Thyroid gland (tissue), 4 donors: ENCODE results near the gene SNCAIP.

Source experiments
- POLR2A ChIP-seq, 2 donors: fragments of 450-650 bp; IDR thresholded peaks; one replicate each; pipeline ENCODE4 v1.6.1; 2017; ENCODE audit warnings: antibody characterized with exemption in 2 of 2, mild to moderate bottlenecking in 2 of 2, moderate library complexity in 1 of 2
- TF ChIP-seq, protein P1 (sequence below), 6 experiments: fragments of 200-600 bp in 3 of 6; fragments of 450-650 bp in 3 of 6; sonication (generic) in 3 of 6; IDR thresholded peaks; one replicate each; pipeline ENCODE4 v1.5.1; 2016 to 2019; ENCODE audit warnings: antibody characterized with exemption in 6 of 6, mild to moderate bottlenecking in 2 of 6, inconsistent platforms in 1 of 6, moderate library complexity in 1 of 6

GRCh38 chr5:122316656-122317055, 4.6 kb downstream of the SNCAIP start:
- TF ChIP-seq, protein P1, sequence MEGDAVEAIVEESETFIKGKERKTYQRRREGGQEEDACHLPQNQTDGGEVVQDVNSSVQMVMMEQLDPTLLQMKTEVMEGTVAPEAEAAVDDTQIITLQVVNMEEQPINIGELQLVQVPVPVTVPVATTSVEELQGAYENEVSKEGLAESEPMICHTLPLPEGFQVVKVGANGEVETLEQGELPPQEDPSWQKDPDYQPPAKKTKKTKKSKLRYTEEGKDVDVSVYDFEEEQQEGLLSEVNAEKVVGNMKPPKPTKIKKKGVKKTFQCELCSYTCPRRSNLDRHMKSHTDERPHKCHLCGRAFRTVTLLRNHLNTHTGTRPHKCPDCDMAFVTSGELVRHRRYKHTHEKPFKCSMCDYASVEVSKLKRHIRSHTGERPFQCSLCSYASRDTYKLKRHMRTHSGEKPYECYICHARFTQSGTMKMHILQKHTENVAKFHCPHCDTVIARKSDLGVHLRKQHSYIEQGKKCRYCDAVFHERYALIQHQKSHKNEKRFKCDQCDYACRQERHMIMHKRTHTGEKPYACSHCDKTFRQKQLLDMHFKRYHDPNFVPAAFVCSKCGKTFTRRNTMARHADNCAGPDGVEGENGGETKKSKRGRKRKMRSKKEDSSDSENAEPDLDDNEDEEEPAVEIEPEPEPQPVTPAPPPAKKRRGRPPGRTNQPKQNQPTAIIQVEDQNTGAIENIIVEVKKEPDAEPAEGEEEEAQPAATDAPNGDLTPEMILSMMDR (IDR thresholded peaks at IDR 0.05) = no peak
- TF ChIP-seq POLR2A (IDR thresholded peaks at IDR 0.05) = no peak
